ENCODE results near the gene SOCS1.
"Not testable (repeated sequence)": the region's sequence is repeated elsewhere in the genome, so short reads cannot be mapped to it uniquely, and the experiment has no call there.

The SOCS1 gene

DNA sequence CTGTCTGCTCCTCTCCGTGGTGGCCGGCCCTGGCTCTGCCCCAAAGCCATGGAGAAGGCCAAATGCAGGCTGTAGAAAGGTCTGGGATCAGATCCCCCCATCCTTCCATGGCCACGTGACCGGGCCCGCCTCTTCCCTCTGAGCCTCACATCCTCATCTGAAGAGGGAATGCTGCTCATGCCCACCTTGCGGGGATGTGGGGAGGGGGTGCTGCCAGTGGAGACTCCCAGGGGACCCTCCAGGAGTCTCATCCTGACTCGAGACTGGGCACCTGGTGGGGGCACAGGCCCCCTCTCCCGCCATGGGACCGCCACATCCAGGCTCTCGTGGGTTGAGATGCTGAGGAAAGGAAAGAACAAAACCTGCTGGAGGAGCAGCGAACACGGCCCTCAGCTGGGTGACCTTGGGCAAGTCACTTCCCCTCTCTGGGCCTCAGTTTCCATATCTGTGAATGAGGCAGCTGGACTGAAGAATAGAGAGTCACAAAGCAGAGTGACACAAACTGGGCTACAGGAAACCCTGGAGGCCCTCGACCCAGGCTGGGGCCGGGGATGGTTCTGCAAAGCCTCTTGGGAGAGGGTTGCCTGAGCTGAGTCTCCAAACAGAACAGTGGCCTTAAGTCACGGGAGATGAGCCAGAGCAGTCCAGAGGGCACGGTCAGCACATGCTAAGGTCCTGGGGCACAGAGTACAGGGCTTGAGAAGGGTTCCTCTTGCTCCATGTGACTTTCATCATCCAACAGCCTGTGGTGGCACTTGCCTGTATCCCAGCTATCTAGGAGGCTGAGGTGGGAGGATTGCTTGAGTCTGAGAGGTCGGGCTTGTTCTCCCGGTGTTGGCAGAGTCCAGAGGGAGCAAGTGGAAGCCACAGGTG lies 30.1 kb downstream of the SOCS1 start:
- TF ChIP-seq, protein P1, sequence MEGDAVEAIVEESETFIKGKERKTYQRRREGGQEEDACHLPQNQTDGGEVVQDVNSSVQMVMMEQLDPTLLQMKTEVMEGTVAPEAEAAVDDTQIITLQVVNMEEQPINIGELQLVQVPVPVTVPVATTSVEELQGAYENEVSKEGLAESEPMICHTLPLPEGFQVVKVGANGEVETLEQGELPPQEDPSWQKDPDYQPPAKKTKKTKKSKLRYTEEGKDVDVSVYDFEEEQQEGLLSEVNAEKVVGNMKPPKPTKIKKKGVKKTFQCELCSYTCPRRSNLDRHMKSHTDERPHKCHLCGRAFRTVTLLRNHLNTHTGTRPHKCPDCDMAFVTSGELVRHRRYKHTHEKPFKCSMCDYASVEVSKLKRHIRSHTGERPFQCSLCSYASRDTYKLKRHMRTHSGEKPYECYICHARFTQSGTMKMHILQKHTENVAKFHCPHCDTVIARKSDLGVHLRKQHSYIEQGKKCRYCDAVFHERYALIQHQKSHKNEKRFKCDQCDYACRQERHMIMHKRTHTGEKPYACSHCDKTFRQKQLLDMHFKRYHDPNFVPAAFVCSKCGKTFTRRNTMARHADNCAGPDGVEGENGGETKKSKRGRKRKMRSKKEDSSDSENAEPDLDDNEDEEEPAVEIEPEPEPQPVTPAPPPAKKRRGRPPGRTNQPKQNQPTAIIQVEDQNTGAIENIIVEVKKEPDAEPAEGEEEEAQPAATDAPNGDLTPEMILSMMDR (IDR thresholded peaks at IDR 0.05; ENCODE audit: insufficient read depth, low read length): no peak
- TF ChIP-seq POLR2AphosphoS5 (IDR thresholded peaks at IDR 0.05; ENCODE audit: low read depth): no peak
- DNase-seq (ENCODE audit: low read depth in 1 of 2, low spot score in 1 of 2): no peak
- H3K27me3 ChIP-seq (ENCODE audit: insufficient read depth, poor library complexity, severe bottlenecking): no peaks in the 10 kb centered on the region
- no peak overlapping the region for H3K4me3 ChIP-seq (replicated peaks; ENCODE audit: insufficient read depth, low read length)
- H3K27ac ChIP-seq (replicated peaks): no peak overlapping the region

DNA sequence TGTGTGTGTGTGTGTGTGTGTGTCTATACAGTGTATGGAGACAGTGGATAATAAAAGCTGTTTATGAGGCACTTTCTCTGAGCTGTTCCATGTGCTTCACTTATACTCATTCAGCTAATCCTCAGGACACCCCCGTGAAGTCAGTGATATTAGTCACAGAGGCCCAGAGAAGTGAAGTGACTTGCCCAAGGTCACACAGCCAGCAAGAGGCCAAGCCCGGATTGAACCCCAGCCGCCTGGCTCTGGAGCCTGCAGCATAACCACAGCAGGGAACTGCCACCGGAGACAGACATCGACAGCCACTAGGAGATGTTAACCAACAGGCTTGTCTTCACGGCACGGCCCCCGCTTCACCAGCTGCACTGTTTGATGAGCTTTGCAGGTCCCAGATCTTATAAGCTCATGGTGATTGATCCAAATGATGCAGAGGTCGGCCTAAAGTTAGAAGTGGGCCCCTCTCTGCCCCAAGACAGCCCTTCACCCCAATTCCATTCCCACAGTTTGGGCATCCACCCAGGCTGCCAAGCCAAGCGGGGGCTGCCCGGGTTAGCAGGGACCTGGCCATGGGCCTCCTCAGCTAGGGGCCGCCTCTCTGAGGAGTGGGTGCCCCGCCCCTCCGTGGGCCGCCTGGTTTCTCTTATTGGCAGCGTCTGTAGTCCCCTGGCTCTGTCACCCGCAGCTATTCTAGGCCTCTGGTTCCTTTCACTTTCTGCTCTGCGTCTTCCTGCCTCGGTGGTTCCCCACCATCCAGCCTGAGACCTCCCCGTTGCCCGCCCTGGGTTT lies 30.9 kb downstream of the SOCS1 start:
- peak in 1 of 2 experiments; percentile 67 for DNase-seq (ENCODE audit: low read depth in 1 of 2, low spot score in 1 of 2)
- Histone ChIP-seq H3K27me3 (ENCODE audit: insufficient read depth, poor library complexity, severe bottlenecking) (no peaks in the 10 kb centered on the region), H3K4me3 (replicated peaks; ENCODE audit: insufficient read depth, low read length) (no peak overlapping the region), H3K27ac (replicated peaks) (peak overlapping the region; percentile 48)
- peak; percentile 45; the same call in 1 of the 2 replicates for TF ChIP-seq POLR2AphosphoS5 (IDR thresholded peaks at IDR 0.05; ENCODE audit: low read depth)
- TF ChIP-seq SPI1 (IDR thresholded peaks at IDR 0.05; ENCODE audit: borderline replicate concordance, low read depth): no peak; the same call in 1 of the 2 replicates

DNA sequence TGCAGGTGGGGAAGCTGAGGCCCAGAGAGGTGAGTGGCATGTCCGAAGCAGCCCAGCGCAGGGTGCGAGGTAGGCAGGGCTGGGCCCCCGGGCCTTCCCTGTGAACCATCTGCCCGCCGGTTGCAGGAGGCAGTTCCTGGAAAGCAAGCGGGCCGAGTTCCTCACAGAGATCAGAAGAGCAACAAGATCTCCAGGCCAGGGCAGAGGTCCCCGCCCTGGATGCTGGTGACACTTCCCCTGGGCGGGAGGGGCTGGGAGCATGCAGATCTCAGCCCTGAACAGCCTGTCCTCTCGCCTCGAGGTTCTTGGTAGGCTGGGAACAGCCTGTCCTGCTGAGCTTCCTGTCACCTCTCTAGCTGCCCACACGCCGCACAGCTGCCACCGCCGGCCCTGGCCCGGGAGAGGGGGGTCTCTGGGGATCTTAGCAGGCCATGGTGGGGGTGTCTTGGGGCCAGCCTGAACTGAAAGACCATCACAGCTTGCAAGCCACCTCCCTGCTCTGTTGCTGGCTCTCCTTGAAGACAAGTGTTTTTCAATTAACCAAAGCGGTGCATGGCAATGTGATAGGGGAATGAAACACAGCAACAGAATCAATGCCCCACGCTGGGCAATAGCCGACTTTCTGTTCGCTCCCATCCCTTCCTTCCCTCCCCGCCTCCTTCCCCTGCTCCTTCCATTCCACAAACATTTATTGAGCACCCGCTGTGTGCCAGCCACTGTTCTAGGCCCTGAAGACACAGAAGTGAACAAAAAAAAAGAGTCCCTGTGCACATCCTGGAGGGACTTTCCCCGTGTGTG lies 31.7 kb downstream of the SOCS1 start:
- no peak overlapping the region for H3K4me3 ChIP-seq (replicated peaks; ENCODE audit: insufficient read depth, low read length)

DNA sequence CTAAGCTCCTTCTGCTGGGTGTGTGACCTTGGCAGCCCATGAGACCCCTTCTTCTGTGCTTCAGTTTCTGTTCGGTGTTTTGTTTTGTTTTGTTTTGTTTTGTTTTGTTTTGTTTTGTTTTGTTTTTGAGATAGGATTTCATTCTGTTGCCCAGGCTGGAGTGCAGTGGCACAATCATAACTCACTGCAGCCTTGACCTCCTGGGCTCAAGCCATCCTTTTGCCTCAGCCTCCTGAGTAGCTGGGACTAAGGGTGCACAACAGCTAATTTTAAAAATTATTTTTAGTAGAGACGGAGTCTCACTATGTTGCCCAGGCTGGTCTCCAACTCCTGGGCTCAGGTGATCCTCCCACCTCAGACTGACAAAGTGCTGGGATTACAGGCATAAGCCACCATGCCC lies 35.5 kb downstream of the SOCS1 start:
- H3K27ac ChIP-seq (replicated peaks); H3K27me3 ChIP-seq (ENCODE audit: insufficient read depth, poor library complexity, severe bottlenecking); H3K4me3 ChIP-seq (replicated peaks; ENCODE audit: insufficient read depth, low read length); DNase-seq (ENCODE audit: low read depth in 1 of 2, low spot score in 1 of 2): not testable (repeated sequence)

More for the DNA sequence above, 31.7 kb downstream of the SOCS1 start:
- Histone ChIP-seq H3K27ac (replicated peaks) (peak overlapping the region; percentile 48), H3K27me3 (ENCODE audit: insufficient read depth, poor library complexity, severe bottlenecking) (no peaks in the 10 kb centered on the region)
- peak; percentile 78 to 83 for DNase-seq (ENCODE audit: low read depth in 1 of 2, low spot score in 1 of 2)
- TF ChIP-seq SPI1 (IDR thresholded peaks at IDR 0.05; ENCODE audit: borderline replicate concordance, low read depth) (peak; percentile 66; the same call in 1 of the 2 replicates), GABPA (IDR thresholded peaks at IDR 0.05; ENCODE audit: low read depth) (no peak), POLR2AphosphoS5 (IDR thresholded peaks at IDR 0.05; ENCODE audit: low read depth) (no peak)
- TF ChIP-seq, protein P2, sequence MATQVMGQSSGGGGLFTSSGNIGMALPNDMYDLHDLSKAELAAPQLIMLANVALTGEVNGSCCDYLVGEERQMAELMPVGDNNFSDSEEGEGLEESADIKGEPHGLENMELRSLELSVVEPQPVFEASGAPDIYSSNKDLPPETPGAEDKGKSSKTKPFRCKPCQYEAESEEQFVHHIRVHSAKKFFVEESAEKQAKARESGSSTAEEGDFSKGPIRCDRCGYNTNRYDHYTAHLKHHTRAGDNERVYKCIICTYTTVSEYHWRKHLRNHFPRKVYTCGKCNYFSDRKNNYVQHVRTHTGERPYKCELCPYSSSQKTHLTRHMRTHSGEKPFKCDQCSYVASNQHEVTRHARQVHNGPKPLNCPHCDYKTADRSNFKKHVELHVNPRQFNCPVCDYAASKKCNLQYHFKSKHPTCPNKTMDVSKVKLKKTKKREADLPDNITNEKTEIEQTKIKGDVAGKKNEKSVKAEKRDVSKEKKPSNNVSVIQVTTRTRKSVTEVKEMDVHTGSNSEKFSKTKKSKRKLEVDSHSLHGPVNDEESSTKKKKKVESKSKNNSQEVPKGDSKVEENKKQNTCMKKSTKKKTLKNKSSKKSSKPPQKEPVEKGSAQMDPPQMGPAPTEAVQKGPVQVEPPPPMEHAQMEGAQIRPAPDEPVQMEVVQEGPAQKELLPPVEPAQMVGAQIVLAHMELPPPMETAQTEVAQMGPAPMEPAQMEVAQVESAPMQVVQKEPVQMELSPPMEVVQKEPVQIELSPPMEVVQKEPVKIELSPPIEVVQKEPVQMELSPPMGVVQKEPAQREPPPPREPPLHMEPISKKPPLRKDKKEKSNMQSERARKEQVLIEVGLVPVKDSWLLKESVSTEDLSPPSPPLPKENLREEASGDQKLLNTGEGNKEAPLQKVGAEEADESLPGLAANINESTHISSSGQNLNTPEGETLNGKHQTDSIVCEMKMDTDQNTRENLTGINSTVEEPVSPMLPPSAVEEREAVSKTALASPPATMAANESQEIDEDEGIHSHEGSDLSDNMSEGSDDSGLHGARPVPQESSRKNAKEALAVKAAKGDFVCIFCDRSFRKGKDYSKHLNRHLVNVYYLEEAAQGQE (IDR thresholded peaks at IDR 0.05; ENCODE audit: insufficient replicate concordance, low read depth): no peak

DNA sequence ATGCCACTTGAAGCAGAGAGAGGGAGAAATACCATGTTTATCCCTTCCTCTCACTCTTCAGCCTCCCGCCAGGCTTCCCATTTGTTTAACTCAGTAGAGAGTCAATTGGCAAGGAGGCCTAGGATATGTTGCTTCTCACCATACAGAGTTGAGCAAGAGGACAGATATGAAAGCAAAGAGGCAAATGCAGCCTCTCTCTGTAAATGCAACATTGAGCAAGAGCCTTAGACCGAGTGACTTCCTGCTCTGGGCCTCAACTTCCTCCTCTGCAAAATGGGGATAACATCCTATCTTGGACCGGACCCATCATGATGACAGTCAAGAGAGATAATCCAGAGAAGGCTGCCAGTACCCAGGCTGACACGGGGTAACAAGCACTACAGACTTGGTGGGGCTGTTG lies 36.8 kb downstream of the SOCS1 start:
- Histone ChIP-seq H3K4me3 (replicated peaks; ENCODE audit: insufficient read depth, low read length) (no peak overlapping the region), H3K27ac (replicated peaks) (no peak overlapping the region), H3K27me3 (ENCODE audit: insufficient read depth, poor library complexity, severe bottlenecking) (no peaks in the 10 kb centered on the region)
- no peak for TF ChIP-seq GABPA (IDR thresholded peaks at IDR 0.05; ENCODE audit: low read depth)
- peak; percentile 42; the same call in 1 of the 2 replicates for TF ChIP-seq SPI1 (IDR thresholded peaks at IDR 0.05; ENCODE audit: borderline replicate concordance, low read depth)
- TF ChIP-seq, protein P1 (IDR thresholded peaks at IDR 0.05; ENCODE audit: insufficient read depth, low read length): no peak
- TF ChIP-seq, protein P2 (IDR thresholded peaks at IDR 0.05; ENCODE audit: insufficient replicate concordance, low read depth): no peak
- peak; percentile 49; the same call in 1 of the 2 replicates for TF ChIP-seq POLR2AphosphoS5 (IDR thresholded peaks at IDR 0.05; ENCODE audit: low read depth)
- peak; percentile 78 to 80 for DNase-seq (ENCODE audit: low read depth in 1 of 2, low spot score in 1 of 2)
